WTC11 (cell line): ENCODE results near the gene IFI16. TPM values are rescaled to one million over a fixed set of nuclear protein-coding genes. Genes with fewer than 3 reads are reported as not detected.

Experiments used
- ATAC-seq: fragments of 200-7000 bp; cut with Tn5 transposase; 2 replicates; pipeline ENCODE4 v1.10.0; 2021; ENCODE audit warnings: mild to moderate bottlenecking, moderate library complexity
- CTCF ChIA-PET: fragments of 300-600 bp; sonication (Branson Sonifier 250); formaldehyde crosslinking; loops from one replicate; lab custom pipeline; 2021; ENCODE audit warnings: antibody characterized with exemption; lab: Charles Lee
- POLR2A ChIA-PET: fragments of 350-600 bp; sonication (Branson Sonifier 250); formaldehyde crosslinking; loops from one replicate; lab custom pipeline; 2021; ENCODE audit warnings: antibody characterized with exemption; lab: Charles Lee
- DNase-seq: peaks from one replicate; pipeline ENCODE4 v3.0.0; 2021; ENCODE audit warnings: low spot score
- H3K27ac Mint-ChIP-seq: 2 replicates; pipeline ENCODE4 v1.8.0; 2021; ENCODE audit warnings: mixed read lengths
- H3K27me3 Mint-ChIP-seq: 2 replicates; pipeline ENCODE4 v1.8.0; 2021; ENCODE audit warnings: low read depth, mild to moderate bottlenecking, moderate library complexity, mixed read lengths
- H3K36me3 Mint-ChIP-seq: 2 replicates; pipeline ENCODE4 v1.8.0; 2021; ENCODE audit warnings: mixed read lengths
- H3K4me1 Mint-ChIP-seq: 2 replicates; pipeline ENCODE4 v1.8.0; 2022; ENCODE audit warnings: mixed read lengths
- H3K4me3 Mint-ChIP-seq: 2 replicates; pipeline ENCODE4 v1.8.0; 2021; ENCODE audit warnings: mild to moderate bottlenecking, moderate library complexity, mixed read lengths
- H3K9me3 Mint-ChIP-seq: 2 replicates; pipeline ENCODE4 v1.8.0; 2021; ENCODE audit warnings: mixed read lengths
- CREM ChIP-seq: sonication (generic); formaldehyde crosslinking; IDR thresholded peaks from 2 replicates; pipeline ENCODE4 v1.8.1; 2022; ENCODE audit warnings: mild to moderate bottlenecking, missing genetic modification reagents, moderate library complexity
- E2F1 ChIP-seq: sonication (generic); formaldehyde crosslinking; IDR thresholded peaks from 2 replicates; pipeline ENCODE4 v1.8.0; 2022; ENCODE audit warnings: mild to moderate bottlenecking, missing genetic modification reagents
- ERG ChIP-seq: fragments of 250-450 bp; sonication (Bioruptor Pico); IDR thresholded peaks from 2 replicates; pipeline ENCODE4 v1.8.0; 2021; ENCODE audit warnings: mild to moderate bottlenecking
- GABPB1 ChIP-seq: sonication (generic); formaldehyde crosslinking; IDR thresholded peaks from 2 replicates; pipeline ENCODE4 v1.8.1; 2023; ENCODE audit warnings: mild to moderate bottlenecking, missing genetic modification reagents
- JUN ChIP-seq: sonication (generic); formaldehyde crosslinking; IDR thresholded peaks from 2 replicates; pipeline ENCODE4 v1.8.0; 2023; ENCODE audit warnings: mild to moderate bottlenecking, missing genetic modification reagents
- MXD4 ChIP-seq: fragments of 250-450 bp; sonication (Bioruptor Pico); IDR thresholded peaks from 2 replicates; pipeline ENCODE4 v1.8.0; 2021; ENCODE audit warnings: mild to moderate bottlenecking, moderate library complexity, borderline replicate concordance
- NFATC4 ChIP-seq: fragments of 250-450 bp; sonication (Bioruptor Pico); IDR thresholded peaks from 2 replicates; pipeline ENCODE4 v1.9.0; 2021; ENCODE audit warnings: mild to moderate bottlenecking
- OVOL2 ChIP-seq: fragments of 250-450 bp; sonication (Bioruptor Pico); IDR thresholded peaks from 2 replicates; pipeline ENCODE4 v1.9.0; 2021; ENCODE audit warnings: mild to moderate bottlenecking, borderline replicate concordance
- PRRX2 ChIP-seq: fragments of 250-450 bp; sonication (Bioruptor Pico); IDR thresholded peaks from 2 replicates; pipeline ENCODE4 v1.8.0; 2021; ENCODE audit warnings: mild to moderate bottlenecking
- USF2 ChIP-seq: sonication (generic); formaldehyde crosslinking; IDR thresholded peaks from 2 replicates; pipeline ENCODE4 v1.8.1; 2023; ENCODE audit warnings: mild to moderate bottlenecking, missing genetic modification reagents, moderate library complexity
- ZNF121 ChIP-seq: sonication (generic); formaldehyde crosslinking; IDR thresholded peaks from 2 replicates; pipeline ENCODE4 v1.8.0; 2023; ENCODE audit warnings: missing genetic modification reagents
- ZNF219 ChIP-seq: sonication (generic); formaldehyde crosslinking; IDR thresholded peaks from 2 replicates; pipeline ENCODE4 v1.8.0; 2023; ENCODE audit warnings: missing genetic modification reagents, mild to moderate bottlenecking, borderline replicate concordance
- ZNF416 ChIP-seq: fragments of 250-450 bp; sonication (Bioruptor Pico); IDR thresholded peaks from 2 replicates; pipeline ENCODE4 v1.9.0; 2021; ENCODE audit warnings: mild to moderate bottlenecking, inconsistent platforms
- ZNF423 ChIP-seq: fragments of 250-450 bp; sonication (Bioruptor Pico); IDR thresholded peaks from 2 replicates; pipeline ENCODE4 v2.1.2; 2022; ENCODE audit warnings: mild to moderate bottlenecking, moderate library complexity
- total RNA-seq: library from RNA; stranded (reverse); gene quantifications from 3 replicates; pipeline ENCODE4 v1.2.3, GENCODE V29; 2021
- TF ChIP-seq, protein P1 (sequence below): sonication (generic); formaldehyde crosslinking; IDR thresholded peaks from 2 replicates; pipeline ENCODE4 v1.8.1; 2022; ENCODE audit warnings: missing genetic modification reagents, borderline replicate concordance
- TF ChIP-seq, protein P2 (sequence below): sonication (generic); formaldehyde crosslinking; IDR thresholded peaks from 2 replicates; pipeline ENCODE4 v1.8.0; 2022; ENCODE audit warnings: mild to moderate bottlenecking, missing genetic modification reagents
- TF ChIP-seq, protein P3 (sequence below): fragments of 250-450 bp; sonication (Bioruptor Pico); IDR thresholded peaks from 2 replicates; pipeline ENCODE4 v1.9.0; 2021; ENCODE audit warnings: mild to moderate bottlenecking, borderline replicate concordance

The IFI16 gene
- total RNA-seq, 1 experiment from 2014 or later: 3.2 TPM

DNA sequence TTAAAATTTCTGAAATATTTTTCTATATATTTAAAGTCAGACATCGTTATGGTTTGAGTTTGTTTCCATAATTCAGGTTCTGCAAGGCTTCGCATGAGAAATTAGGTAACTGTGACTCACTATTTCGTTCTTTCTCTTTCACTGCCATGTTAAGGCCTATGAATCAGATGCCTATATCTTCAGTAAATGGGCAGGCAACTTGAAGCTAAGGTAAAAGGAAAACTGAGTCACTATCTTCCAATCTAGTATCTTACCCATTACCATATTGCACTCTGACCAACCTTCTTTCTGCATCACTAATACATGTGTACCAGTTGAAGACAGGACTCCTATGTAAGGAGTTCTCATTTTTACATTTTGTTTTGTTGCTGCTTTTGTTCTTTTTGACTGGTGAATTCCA is 40.5 kb upstream of the IFI16 start (continued):
- TF ChIP-seq, protein P1, sequence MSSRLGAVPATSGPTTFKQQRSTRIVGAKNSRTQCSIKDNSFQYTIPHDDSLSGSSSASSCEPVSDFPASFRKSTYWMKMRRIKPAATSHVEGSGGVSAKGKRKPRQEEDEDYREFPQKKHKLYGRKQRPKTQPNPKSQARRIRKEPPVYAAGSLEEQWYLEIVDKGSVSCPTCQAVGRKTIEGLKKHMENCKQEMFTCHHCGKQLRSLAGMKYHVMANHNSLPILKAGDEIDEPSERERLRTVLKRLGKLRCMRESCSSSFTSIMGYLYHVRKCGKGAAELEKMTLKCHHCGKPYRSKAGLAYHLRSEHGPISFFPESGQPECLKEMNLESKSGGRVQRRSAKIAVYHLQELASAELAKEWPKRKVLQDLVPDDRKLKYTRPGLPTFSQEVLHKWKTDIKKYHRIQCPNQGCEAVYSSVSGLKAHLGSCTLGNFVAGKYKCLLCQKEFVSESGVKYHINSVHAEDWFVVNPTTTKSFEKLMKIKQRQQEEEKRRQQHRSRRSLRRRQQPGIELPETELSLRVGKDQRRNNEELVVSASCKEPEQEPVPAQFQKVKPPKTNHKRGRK (CRISPR knock-in tag): no peak
- no peak for TF ChIP-seq GABPB1 (CRISPR knock-in tag)
- TF ChIP-seq, protein P2, sequence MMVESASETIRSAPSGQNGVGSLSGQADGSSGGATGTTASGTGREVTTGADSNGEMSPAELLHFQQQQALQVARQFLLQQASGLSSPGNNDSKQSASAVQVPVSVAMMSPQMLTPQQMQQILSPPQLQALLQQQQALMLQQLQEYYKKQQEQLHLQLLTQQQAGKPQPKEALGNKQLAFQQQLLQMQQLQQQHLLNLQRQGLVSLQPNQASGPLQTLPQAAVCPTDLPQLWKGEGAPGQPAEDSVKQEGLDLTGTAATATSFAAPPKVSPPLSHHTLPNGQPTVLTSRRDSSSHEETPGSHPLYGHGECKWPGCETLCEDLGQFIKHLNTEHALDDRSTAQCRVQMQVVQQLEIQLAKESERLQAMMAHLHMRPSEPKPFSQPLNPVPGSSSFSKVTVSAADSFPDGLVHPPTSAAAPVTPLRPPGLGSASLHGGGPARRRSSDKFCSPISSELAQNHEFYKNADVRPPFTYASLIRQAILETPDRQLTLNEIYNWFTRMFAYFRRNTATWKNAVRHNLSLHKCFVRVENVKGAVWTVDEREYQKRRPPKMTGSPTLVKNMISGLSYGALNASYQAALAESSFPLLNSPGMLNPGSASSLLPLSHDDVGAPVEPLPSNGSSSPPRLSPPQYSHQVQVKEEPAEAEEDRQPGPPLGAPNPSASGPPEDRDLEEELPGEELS: no peak
- TF ChIP-seq OVOL2: no peak
- no peak for TF ChIP-seq E2F1 (CRISPR knock-in tag)
- TF ChIP-seq ERG: no peak
- TF ChIP-seq ZNF416 (CRISPR knock-in tag): no peak

GRCh38 chr1:158969855-158970254 is 39.9 kb upstream of the IFI16 start:
- H3K27ac Mint-ChIP-seq: no peak overlapping the region
- DNase-seq: no peak
- TF ChIP-seq ZNF423 (CRISPR knock-in tag): no peak
- no peak for TF ChIP-seq ZNF219 (CRISPR knock-in tag)
- TF ChIP-seq, protein P3, sequence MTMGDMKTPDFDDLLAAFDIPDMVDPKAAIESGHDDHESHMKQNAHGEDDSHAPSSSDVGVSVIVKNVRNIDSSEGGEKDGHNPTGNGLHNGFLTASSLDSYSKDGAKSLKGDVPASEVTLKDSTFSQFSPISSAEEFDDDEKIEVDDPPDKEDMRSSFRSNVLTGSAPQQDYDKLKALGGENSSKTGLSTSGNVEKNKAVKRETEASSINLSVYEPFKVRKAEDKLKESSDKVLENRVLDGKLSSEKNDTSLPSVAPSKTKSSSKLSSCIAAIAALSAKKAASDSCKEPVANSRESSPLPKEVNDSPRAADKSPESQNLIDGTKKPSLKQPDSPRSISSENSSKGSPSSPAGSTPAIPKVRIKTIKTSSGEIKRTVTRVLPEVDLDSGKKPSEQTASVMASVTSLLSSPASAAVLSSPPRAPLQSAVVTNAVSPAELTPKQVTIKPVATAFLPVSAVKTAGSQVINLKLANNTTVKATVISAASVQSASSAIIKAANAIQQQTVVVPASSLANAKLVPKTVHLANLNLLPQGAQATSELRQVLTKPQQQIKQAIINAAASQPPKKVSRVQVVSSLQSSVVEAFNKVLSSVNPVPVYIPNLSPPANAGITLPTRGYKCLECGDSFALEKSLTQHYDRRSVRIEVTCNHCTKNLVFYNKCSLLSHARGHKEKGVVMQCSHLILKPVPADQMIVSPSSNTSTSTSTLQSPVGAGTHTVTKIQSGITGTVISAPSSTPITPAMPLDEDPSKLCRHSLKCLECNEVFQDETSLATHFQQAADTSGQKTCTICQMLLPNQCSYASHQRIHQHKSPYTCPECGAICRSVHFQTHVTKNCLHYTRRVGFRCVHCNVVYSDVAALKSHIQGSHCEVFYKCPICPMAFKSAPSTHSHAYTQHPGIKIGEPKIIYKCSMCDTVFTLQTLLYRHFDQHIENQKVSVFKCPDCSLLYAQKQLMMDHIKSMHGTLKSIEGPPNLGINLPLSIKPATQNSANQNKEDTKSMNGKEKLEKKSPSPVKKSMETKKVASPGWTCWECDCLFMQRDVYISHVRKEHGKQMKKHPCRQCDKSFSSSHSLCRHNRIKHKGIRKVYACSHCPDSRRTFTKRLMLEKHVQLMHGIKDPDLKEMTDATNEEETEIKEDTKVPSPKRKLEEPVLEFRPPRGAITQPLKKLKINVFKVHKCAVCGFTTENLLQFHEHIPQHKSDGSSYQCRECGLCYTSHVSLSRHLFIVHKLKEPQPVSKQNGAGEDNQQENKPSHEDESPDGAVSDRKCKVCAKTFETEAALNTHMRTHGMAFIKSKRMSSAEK (CRISPR knock-in tag): no peak
- no peak for TF ChIP-seq NFATC4 (CRISPR knock-in tag)
- TF ChIP-seq, protein P2: no peak
- no peak for TF ChIP-seq JUN (CRISPR knock-in tag)
- TF ChIP-seq MXD4 (CRISPR knock-in tag): no peak
- no peak for TF ChIP-seq ZNF416 (CRISPR knock-in tag)
- no peak for TF ChIP-seq ZNF121
- TF ChIP-seq USF2 (CRISPR knock-in tag): no peak
- TF ChIP-seq PRRX2: no peak
- TF ChIP-seq CREM: no peak
- ChIA-PET POLR2A (no interaction called here), CTCF (no interaction called here)
- H3K36me3 Mint-ChIP-seq: no peaks in the 10 kb centered on the region
- no peak overlapping the region for H3K4me3 Mint-ChIP-seq
- H3K4me1 Mint-ChIP-seq: no peaks in the 10 kb centered on the region
- no peak for ATAC-seq
- peaks cover 8% of the 10 kb centered on the region for H3K9me3 Mint-ChIP-seq
- H3K27me3 Mint-ChIP-seq: no peaks in the 10 kb centered on the region; the same call in 1 of the 2 replicates
